Measurements from ENCODE around the gene PRCP.

PRCP gene

GRCh38 chr11:82776377-82776776 lies 123.9 kb downstream of the PRCP start:
- TF ChIP-seq, protein P1, sequence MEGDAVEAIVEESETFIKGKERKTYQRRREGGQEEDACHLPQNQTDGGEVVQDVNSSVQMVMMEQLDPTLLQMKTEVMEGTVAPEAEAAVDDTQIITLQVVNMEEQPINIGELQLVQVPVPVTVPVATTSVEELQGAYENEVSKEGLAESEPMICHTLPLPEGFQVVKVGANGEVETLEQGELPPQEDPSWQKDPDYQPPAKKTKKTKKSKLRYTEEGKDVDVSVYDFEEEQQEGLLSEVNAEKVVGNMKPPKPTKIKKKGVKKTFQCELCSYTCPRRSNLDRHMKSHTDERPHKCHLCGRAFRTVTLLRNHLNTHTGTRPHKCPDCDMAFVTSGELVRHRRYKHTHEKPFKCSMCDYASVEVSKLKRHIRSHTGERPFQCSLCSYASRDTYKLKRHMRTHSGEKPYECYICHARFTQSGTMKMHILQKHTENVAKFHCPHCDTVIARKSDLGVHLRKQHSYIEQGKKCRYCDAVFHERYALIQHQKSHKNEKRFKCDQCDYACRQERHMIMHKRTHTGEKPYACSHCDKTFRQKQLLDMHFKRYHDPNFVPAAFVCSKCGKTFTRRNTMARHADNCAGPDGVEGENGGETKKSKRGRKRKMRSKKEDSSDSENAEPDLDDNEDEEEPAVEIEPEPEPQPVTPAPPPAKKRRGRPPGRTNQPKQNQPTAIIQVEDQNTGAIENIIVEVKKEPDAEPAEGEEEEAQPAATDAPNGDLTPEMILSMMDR (IDR thresholded peaks at IDR 0.05; ENCODE audit: unreplicated experiment in 3 of 3) = no peak
- Mint-ChIP-seq H3K4me1 (no peaks in the 10 kb centered on the region), H3K9me3 (peaks cover 21% of the 10 kb centered on the region), H3K36me3 (ENCODE audit: low read depth) (no peaks in the 10 kb centered on the region), H3K27ac (no peak overlapping the region), H3K4me3 (no peak overlapping the region), H3K27me3 (ENCODE audit: low read depth) (no peaks in the 10 kb centered on the region)

DNA sequence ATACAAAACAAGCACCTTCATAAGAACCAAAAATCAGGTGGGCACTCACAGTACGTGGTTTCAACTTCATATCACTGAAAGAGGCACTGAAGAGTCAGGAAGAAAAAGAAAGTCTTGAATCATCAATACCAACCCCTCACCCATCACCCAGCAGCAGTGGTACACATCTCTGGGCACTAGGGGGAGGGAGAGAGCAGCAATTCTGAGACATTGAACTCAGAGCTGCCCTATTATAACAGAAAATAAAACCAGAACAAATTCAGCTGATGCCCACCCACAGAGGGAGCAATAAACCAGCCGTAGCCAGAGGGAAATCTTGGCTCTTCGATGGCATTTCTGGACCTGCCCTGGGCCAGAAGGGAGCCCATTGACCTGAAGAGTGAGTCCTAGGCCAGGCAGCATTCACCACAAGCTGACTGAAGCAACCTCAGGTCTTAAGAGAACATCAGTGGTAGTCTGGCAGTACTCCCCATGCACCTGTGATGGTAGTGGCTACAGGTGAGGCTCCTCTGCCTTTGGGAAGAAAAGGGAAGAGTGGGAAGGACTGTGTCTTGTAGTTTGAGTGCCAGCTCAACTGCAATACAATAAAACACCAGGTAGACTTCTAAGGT lies 124.4 kb downstream of the PRCP start:
- no peaks in the 10 kb centered on the region for H3K4me1 Mint-ChIP-seq
- H3K27ac Mint-ChIP-seq = no peak overlapping the region
- H3K27me3 Mint-ChIP-seq (ENCODE audit: low read depth) = no peaks in the 10 kb centered on the region
- no peaks in the 10 kb centered on the region for H3K36me3 Mint-ChIP-seq (ENCODE audit: low read depth)
- peaks cover 17% of the 10 kb centered on the region for H3K9me3 Mint-ChIP-seq
- TF ChIP-seq, protein P1 (IDR thresholded peaks at IDR 0.05; ENCODE audit: unreplicated experiment in 3 of 3) = no peak
- H3K4me3 Mint-ChIP-seq = no peak overlapping the region

GRCh38 chr11:82775218-82775617 lies 125.0 kb downstream of the PRCP start:
- no peak overlapping the region for H3K4me3 Mint-ChIP-seq
- H3K36me3 Mint-ChIP-seq (ENCODE audit: low read depth) = no peaks in the 10 kb centered on the region
- peaks cover 17% of the 10 kb centered on the region for H3K9me3 Mint-ChIP-seq
- H3K27me3 Mint-ChIP-seq (ENCODE audit: low read depth) = no peaks in the 10 kb centered on the region
- no peaks in the 10 kb centered on the region for H3K4me1 Mint-ChIP-seq
- TF ChIP-seq, protein P1 (IDR thresholded peaks at IDR 0.05; ENCODE audit: unreplicated experiment in 3 of 3) = no peak
- H3K27ac Mint-ChIP-seq = no peak overlapping the region
